ENCODE data around the gene ADRB2. TPM values are rescaled to one million over a fixed set of nuclear protein-coding genes. Genes with fewer than 3 reads are reported as not detected.
"Not testable (repeated sequence)": the region's sequence is repeated elsewhere in the genome, so short reads cannot be mapped to it uniquely, and the experiment has no call there.

The ADRB2 gene
- polyA plus RNA-seq, 1 donor = 0.57 TPM

- no peak for DNase-seq
- no peak overlapping the region for H3K27ac ChIP-seq (ENCODE audit: low read length)
- no peaks in the 10 kb centered on the region for H3K9me3 ChIP-seq (ENCODE audit: control insufficient read depth, low read depth, low read length)
- no peaks in the 10 kb centered on the region for H3K36me3 ChIP-seq (ENCODE audit: control insufficient read depth, insufficient read depth, low read length)
- 70% methylated on average over 2 of the region's 5 CpGs for WGBS (ENCODE audit: insufficient coverage, low lambda C conversion rate)
- no peak overlapping the region for H3K4me3 ChIP-seq (ENCODE audit: low read length)
- no peaks in the 10 kb centered on the region for H3K27me3 ChIP-seq (ENCODE audit: control insufficient read depth, insufficient read depth, low read length)
- H3K4me1 ChIP-seq (ENCODE audit: control insufficient read depth, insufficient read depth, low read length) = no peaks in the 10 kb centered on the region
Observed at GRCh38 chr5:148864113-148864841, 37.9 kb downstream of the ADRB2 start.

GRCh38 chr5:148866024-148866423, 39.6 kb downstream of the ADRB2 start:
- no peak for DNase-seq
- no peak overlapping the region for H3K4me3 ChIP-seq (ENCODE audit: low read length)
- no CpG with 5 or more reads among the region's 2 CpGs for WGBS (ENCODE audit: insufficient coverage, low lambda C conversion rate)
- H3K4me1 ChIP-seq (ENCODE audit: control insufficient read depth, insufficient read depth, low read length) = no peaks in the 10 kb centered on the region
- H3K9me3 ChIP-seq (ENCODE audit: control insufficient read depth, low read depth, low read length) = no peaks in the 10 kb centered on the region
- no peaks in the 10 kb centered on the region for H3K36me3 ChIP-seq (ENCODE audit: control insufficient read depth, insufficient read depth, low read length)
- H3K27me3 ChIP-seq (ENCODE audit: control insufficient read depth, insufficient read depth, low read length) = no peaks in the 10 kb centered on the region
- no peak overlapping the region for H3K27ac ChIP-seq (ENCODE audit: low read length)

GRCh38 chr5:148873120-148873519, 46.7 kb downstream of the ADRB2 start:
- no peaks in the 10 kb centered on the region for H3K27me3 ChIP-seq (ENCODE audit: control insufficient read depth, insufficient read depth, low read length)
- no peaks in the 10 kb centered on the region for H3K36me3 ChIP-seq (ENCODE audit: control insufficient read depth, insufficient read depth, low read length)
- no peaks in the 10 kb centered on the region for H3K9me3 ChIP-seq (ENCODE audit: control insufficient read depth, low read depth, low read length)
- WGBS (ENCODE audit: insufficient coverage, low lambda C conversion rate) = no CpG with 5 or more reads among the region's 5 CpGs
- DNase-seq = no peak
- no peak overlapping the region for H3K27ac ChIP-seq (ENCODE audit: low read length)
- no peaks in the 10 kb centered on the region for H3K4me1 ChIP-seq (ENCODE audit: control insufficient read depth, insufficient read depth, low read length)
- no peak overlapping the region for H3K4me3 ChIP-seq (ENCODE audit: low read length)

GRCh38 chr5:148873690-148874485, 47.5 kb downstream of the ADRB2 start:
- H3K4me1 ChIP-seq (ENCODE audit: control insufficient read depth, insufficient read depth, low read length) = no peaks in the 10 kb centered on the region
- no peak for DNase-seq
- 0% methylated on average over 1 of the region's 3 CpGs for WGBS (ENCODE audit: insufficient coverage, low lambda C conversion rate)
- no peaks in the 10 kb centered on the region for H3K36me3 ChIP-seq (ENCODE audit: control insufficient read depth, insufficient read depth, low read length)
- no peak overlapping the region for H3K4me3 ChIP-seq (ENCODE audit: low read length)
- no peak overlapping the region for H3K27ac ChIP-seq (ENCODE audit: low read length)
- no peaks in the 10 kb centered on the region for H3K27me3 ChIP-seq (ENCODE audit: control insufficient read depth, insufficient read depth, low read length)
- no peaks in the 10 kb centered on the region for H3K9me3 ChIP-seq (ENCODE audit: control insufficient read depth, low read depth, low read length)

GRCh38 chr5:148875205-148875875, 48.9 kb downstream of the ADRB2 start:
- H3K27me3 ChIP-seq (ENCODE audit: control insufficient read depth, insufficient read depth, low read length) = no peaks in the 10 kb centered on the region
- no peaks in the 10 kb centered on the region for H3K4me1 ChIP-seq (ENCODE audit: control insufficient read depth, insufficient read depth, low read length)
- WGBS (ENCODE audit: insufficient coverage, low lambda C conversion rate) = 86% methylated on average over 1 of the region's 4 CpGs
- no peaks in the 10 kb centered on the region for H3K9me3 ChIP-seq (ENCODE audit: control insufficient read depth, low read depth, low read length)
- no peak for DNase-seq
- no peaks in the 10 kb centered on the region for H3K36me3 ChIP-seq (ENCODE audit: control insufficient read depth, insufficient read depth, low read length)
- no peak overlapping the region for H3K4me3 ChIP-seq (ENCODE audit: low read length)
- H3K27ac ChIP-seq (ENCODE audit: low read length) = no peak overlapping the region

- not testable (repeated sequence) for H3K27me3 ChIP-seq (ENCODE audit: control insufficient read depth, insufficient read depth, low read length); H3K4me3 ChIP-seq (ENCODE audit: low read length); H3K9me3 ChIP-seq (ENCODE audit: control insufficient read depth, low read depth, low read length); DNase-seq; H3K36me3 ChIP-seq (ENCODE audit: control insufficient read depth, insufficient read depth, low read length); H3K4me1 ChIP-seq (ENCODE audit: control insufficient read depth, insufficient read depth, low read length); H3K27ac ChIP-seq (ENCODE audit: low read length)
- 100% methylated on average over 1 of the region's 5 CpGs for WGBS (ENCODE audit: insufficient coverage, low lambda C conversion rate)
Observed at GRCh38 chr5:148877436-148877835, 51.0 kb downstream of the ADRB2 start.

Other genes starting within 250 kb of the ADRB2 start
- gene HTR4, start 172.1 kb upstream of the ADRB2 start, polyA plus RNA-seq = 4.7 TPM
- gene SH3TC2, start 236.5 kb downstream of the ADRB2 start, polyA plus RNA-seq = 0.72 TPM

Data from large intestine (tissue), 3 donors.